Breast epithelium (tissue), 3 donors: ENCODE results near the gene RALGAPA1.
"Not testable (repeated sequence)": the region's sequence is repeated elsewhere in the genome, so short reads cannot be mapped to it uniquely, and the experiment has no call there.

Source experiments
- POLR2A ChIP-seq: fragments of 450-650 bp; IDR thresholded peaks from one replicate; pipeline ENCODE4 v1.6.1; 2016; ENCODE audit warnings: antibody characterized with exemption, mild to moderate bottlenecking, moderate library complexity
- TF ChIP-seq, protein P1 (sequence below), 3 donors: fragments of 450-650 bp; IDR thresholded peaks; one replicate each; pipeline ENCODE4 v1.5.1; 2016 to 2017; ENCODE audit warnings: antibody characterized with exemption in 3 of 3, mild to moderate bottlenecking in 3 of 3, moderate library complexity in 3 of 3

- TF ChIP-seq, protein P1, sequence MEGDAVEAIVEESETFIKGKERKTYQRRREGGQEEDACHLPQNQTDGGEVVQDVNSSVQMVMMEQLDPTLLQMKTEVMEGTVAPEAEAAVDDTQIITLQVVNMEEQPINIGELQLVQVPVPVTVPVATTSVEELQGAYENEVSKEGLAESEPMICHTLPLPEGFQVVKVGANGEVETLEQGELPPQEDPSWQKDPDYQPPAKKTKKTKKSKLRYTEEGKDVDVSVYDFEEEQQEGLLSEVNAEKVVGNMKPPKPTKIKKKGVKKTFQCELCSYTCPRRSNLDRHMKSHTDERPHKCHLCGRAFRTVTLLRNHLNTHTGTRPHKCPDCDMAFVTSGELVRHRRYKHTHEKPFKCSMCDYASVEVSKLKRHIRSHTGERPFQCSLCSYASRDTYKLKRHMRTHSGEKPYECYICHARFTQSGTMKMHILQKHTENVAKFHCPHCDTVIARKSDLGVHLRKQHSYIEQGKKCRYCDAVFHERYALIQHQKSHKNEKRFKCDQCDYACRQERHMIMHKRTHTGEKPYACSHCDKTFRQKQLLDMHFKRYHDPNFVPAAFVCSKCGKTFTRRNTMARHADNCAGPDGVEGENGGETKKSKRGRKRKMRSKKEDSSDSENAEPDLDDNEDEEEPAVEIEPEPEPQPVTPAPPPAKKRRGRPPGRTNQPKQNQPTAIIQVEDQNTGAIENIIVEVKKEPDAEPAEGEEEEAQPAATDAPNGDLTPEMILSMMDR (IDR thresholded peaks at IDR 0.05): not testable (repeated sequence)
- TF ChIP-seq POLR2A: not testable (repeated sequence)
Observed at GRCh38 chr14:35776085-35776484, 33.0 kb downstream of the RALGAPA1 start.
